SK-N-SH treated with all-trans-retinoic acid at 6 μM for 48 hours (cell line): ENCODE results near the gene DXO.

Experiments
- ATAC-seq: fragments of 200-7000 bp; cut with Tn5 transposase; 3 replicates; pipeline ENCODE4 v1.9.1; 2020; ENCODE audit warnings: mild to moderate bottlenecking, moderate library complexity
- ARNTL ChIP-seq: fragments of 450-650 bp; formaldehyde crosslinking; IDR thresholded peaks from 2 replicates; pipeline ENCODE4 v1.5.0; 2020; ENCODE audit warnings: low read depth, mild to moderate bottlenecking, moderate library complexity, borderline replicate concordance
- BACH2 ChIP-seq: fragments of 250-450 bp; sonication (Bioruptor Pico); IDR thresholded peaks from 2 replicates; pipeline ENCODE4 v1.9.0; 2021; ENCODE audit warnings: mild to moderate bottlenecking, borderline replicate concordance
- CSDC2 ChIP-seq: fragments of 250-450 bp; sonication (Bioruptor Pico); IDR thresholded peaks from 2 replicates; pipeline ENCODE4 v1.5.0; 2020; ENCODE audit warnings: mild to moderate bottlenecking, moderate library complexity
- CSRNP3 ChIP-seq: fragments of 250-450 bp; sonication (Bioruptor Pico); IDR thresholded peaks from 2 replicates; pipeline ENCODE4 v1.5.1; 2021; ENCODE audit warnings: mild to moderate bottlenecking, moderate library complexity
- ESRRG ChIP-seq: fragments of 250-450 bp; sonication (Bioruptor Pico); IDR thresholded peaks from 2 replicates; pipeline ENCODE4 v1.6.1; 2021; ENCODE audit warnings: mild to moderate bottlenecking
- GLIS3 ChIP-seq: fragments of 250-450 bp; sonication (Bioruptor Pico); IDR thresholded peaks from 2 replicates; pipeline ENCODE4 v1.5.0; 2020; ENCODE audit warnings: mild to moderate bottlenecking, moderate library complexity
- ISL1 ChIP-seq: fragments of 250-450 bp; sonication (Bioruptor Pico); IDR thresholded peaks from 2 replicates; pipeline ENCODE4 v2.1.2; 2022; ENCODE audit warnings: mild to moderate bottlenecking, moderate library complexity
- OSR1 ChIP-seq: fragments of 250-450 bp; sonication (Bioruptor Pico); IDR thresholded peaks from 2 replicates; pipeline ENCODE4 v1.8.0; 2022; ENCODE audit warnings: moderate library complexity, mild to moderate bottlenecking, inconsistent platforms
- PATZ1 ChIP-seq: fragments of 250-450 bp; sonication (Bioruptor Pico); IDR thresholded peaks from 2 replicates; pipeline ENCODE4 v1.8.0; 2020; ENCODE audit warnings: mild to moderate bottlenecking, moderate library complexity, borderline replicate concordance
- POU6F1 ChIP-seq: fragments of 250-450 bp; sonication (Bioruptor Pico); IDR thresholded peaks from 2 replicates; pipeline ENCODE4 v1.8.0; 2021; ENCODE audit warnings: low read depth, mild to moderate bottlenecking, moderate library complexity, borderline replicate concordance
- PPARA ChIP-seq: fragments of 250-450 bp; sonication (Bioruptor Pico); IDR thresholded peaks from 2 replicates; pipeline ENCODE4 v1.5.0; 2020; ENCODE audit warnings: mild to moderate bottlenecking, borderline replicate concordance
- RARB ChIP-seq: fragments of 250-450 bp; sonication (Bioruptor Pico); IDR thresholded peaks from 2 replicates; pipeline ENCODE4 v1.8.0; 2021; ENCODE audit warnings: mild to moderate bottlenecking, moderate library complexity
- SNAI2 ChIP-seq: fragments of 250-450 bp; sonication (Bioruptor Pico); IDR thresholded peaks from 2 replicates; pipeline ENCODE4 v1.5.0; 2020; ENCODE audit warnings: mild to moderate bottlenecking, moderate library complexity
- TCF4 ChIP-seq: fragments of 250-450 bp; sonication (Bioruptor Pico); IDR thresholded peaks from 2 replicates; pipeline ENCODE4 v1.8.0; 2021; ENCODE audit warnings: mild to moderate bottlenecking, moderate library complexity, borderline replicate concordance
- TOX ChIP-seq: fragments of 250-450 bp; sonication (Bioruptor Pico); IDR thresholded peaks from 2 replicates; pipeline ENCODE4 v1.8.0; 2021; ENCODE audit warnings: mild to moderate bottlenecking, moderate library complexity, borderline replicate concordance
- ZFP3 ChIP-seq: fragments of 250-450 bp; sonication (Bioruptor Pico); IDR thresholded peaks from 2 replicates; pipeline ENCODE4 v1.5.0; 2020; ENCODE audit warnings: mild to moderate bottlenecking, moderate library complexity
- ZFP30 ChIP-seq: fragments of 450-650 bp; formaldehyde crosslinking; IDR thresholded peaks from 2 replicates; pipeline ENCODE4 v1.5.0; 2022; ENCODE audit warnings: mild to moderate bottlenecking, moderate library complexity
- ZNF565 ChIP-seq: fragments of 450-650 bp; formaldehyde crosslinking; conservative IDR thresholded peaks from 2 replicates; pipeline ENCODE4 v1.5.0; 2020; ENCODE audit warnings: low read depth, mild to moderate bottlenecking, moderate library complexity
- ZNF70 ChIP-seq: fragments of 450-650 bp; formaldehyde crosslinking; IDR thresholded peaks from 2 replicates; pipeline ENCODE4 v1.5.0; 2020; ENCODE audit warnings: mild to moderate bottlenecking, moderate library complexity
- ZNF8 ChIP-seq: fragments of 450-650 bp; formaldehyde crosslinking; IDR thresholded peaks from 2 replicates; pipeline ENCODE4 v1.5.0; 2020; ENCODE audit warnings: mild to moderate bottlenecking, moderate library complexity

DXO gene

GRCh38 chr6:31947864-31948263 is 24.1 kb downstream of the DXO start:
- TF ChIP-seq ESRRG (CRISPR knock-in tag) (no peak), PATZ1 (no peak), ZFP30 (CRISPR knock-in tag) (no peak), POU6F1 (CRISPR knock-in tag) (no peak), ZNF8 (CRISPR knock-in tag) (no peak), ZFP3 (CRISPR knock-in tag) (no peak), PPARA (CRISPR knock-in tag) (no peak), ARNTL (CRISPR knock-in tag) (no peak), TCF4 (CRISPR knock-in tag) (no peak), BACH2 (CRISPR knock-in tag) (no peak)
- no peak for ATAC-seq

GRCh38 chr6:31947070-31947675 is 24.8 kb downstream of the DXO start:
- TF ChIP-seq ARNTL (CRISPR knock-in tag) (no peak), ZFP30 (CRISPR knock-in tag) (no peak), ESRRG (CRISPR knock-in tag) (no peak), RARB (CRISPR knock-in tag) (no peak), CSRNP3 (no peak), POU6F1 (CRISPR knock-in tag) (no peak), PPARA (CRISPR knock-in tag) (no peak), SNAI2 (no peak), TOX (CRISPR knock-in tag) (no peak), OSR1 (CRISPR knock-in tag) (no peak), CSDC2 (no peak)
- no peak for ATAC-seq

- TF ChIP-seq ISL1 (CRISPR knock-in tag) = no peak
- TF ChIP-seq ARNTL (CRISPR knock-in tag) = no peak
- no peak for TF ChIP-seq ZFP3 (CRISPR knock-in tag)
- TF ChIP-seq PATZ1 = no peak
- no peak for TF ChIP-seq TCF4 (CRISPR knock-in tag)
- no peak for TF ChIP-seq CSRNP3
- no peak for TF ChIP-seq CSDC2
- TF ChIP-seq GLIS3 (CRISPR knock-in tag) = no peak
- TF ChIP-seq SNAI2 = no peak
- no peak for TF ChIP-seq ESRRG (CRISPR knock-in tag)
- no peak for TF ChIP-seq ZNF565
- no peak for TF ChIP-seq PPARA (CRISPR knock-in tag)
- no peak for TF ChIP-seq ZNF70
- ATAC-seq = no peak
Measured at GRCh38 chr6:31946370-31946885, 25.5 kb downstream of the DXO start.
